HepG2 (cell line): ENCODE measurements around the gene SYCE1L. TPM values are rescaled to one million over a fixed set of nuclear protein-coding genes. Genes with fewer than 3 reads are reported as not detected.

ENCODE experiments used
- ATF7-NPFF ChIP-seq: sonication (generic); formaldehyde crosslinking; IDR thresholded peaks from 2 replicates; pipeline ENCODE4 v1.8.1; 2023; ENCODE audit warnings: mild to moderate bottlenecking, low read depth, missing genetic modification reagents, moderate library complexity
- ELK4 ChIP-seq: sonication (generic); formaldehyde crosslinking; IDR thresholded peaks from 2 replicates; pipeline ENCODE4 v1.9.0; 2021; ENCODE audit warnings: missing genetic modification reagents, borderline replicate concordance
- ESRRA ChIP-seq: sonication (generic); formaldehyde crosslinking; IDR thresholded peaks from 2 replicates; pipeline ENCODE4 v1.5.1; 2020; ENCODE audit warnings: mild to moderate bottlenecking, low read depth, missing genetic modification reagents
- FOXK1 ChIP-seq: sonication (generic); formaldehyde crosslinking; IDR thresholded peaks from 2 replicates; pipeline ENCODE4 v1.4.0; 2020; ENCODE audit warnings: low read depth, missing genetic modification reagents, borderline replicate concordance
- HOXA5 ChIP-seq: sonication (generic); formaldehyde crosslinking; IDR thresholded peaks from 2 replicates; pipeline ENCODE4 v1.4.0; 2020; ENCODE audit warnings: missing genetic modification reagents
- KDM2A ChIP-seq: sonication (generic); formaldehyde crosslinking; IDR thresholded peaks from 2 replicates; pipeline ENCODE4 v1.4.0; 2020; ENCODE audit warnings: low read depth, missing genetic modification reagents, borderline replicate concordance
- KIAA2018 ChIP-seq: sonication (generic); formaldehyde crosslinking; IDR thresholded peaks from 2 replicates; pipeline ENCODE4 v1.5.0; 2020; ENCODE audit warnings: mild to moderate bottlenecking, missing genetic modification reagents, borderline replicate concordance
- KMT2A ChIP-seq: sonication (generic); formaldehyde crosslinking; IDR thresholded peaks from 2 replicates; pipeline ENCODE4 v1.4.0; 2020; ENCODE audit warnings: missing genetic modification reagents
- MYNN ChIP-seq: sonication (generic); formaldehyde crosslinking; IDR thresholded peaks from 2 replicates; pipeline ENCODE4 v1.4.0; 2020; ENCODE audit warnings: mild to moderate bottlenecking, low read depth, missing genetic modification reagents
- NR2C2 ChIP-seq: sonication (generic); formaldehyde crosslinking; IDR thresholded peaks from 2 replicates; pipeline ENCODE4 v1.4.0; 2020; ENCODE audit warnings: missing genetic modification reagents, mild to moderate bottlenecking, moderate library complexity, borderline replicate concordance
- NRL ChIP-seq: sonication (generic); formaldehyde crosslinking; IDR thresholded peaks from 2 replicates; pipeline ENCODE4 v1.5.0; 2020; ENCODE audit warnings: missing genetic modification reagents, mild to moderate bottlenecking, moderate library complexity, borderline replicate concordance
- SNAI1 ChIP-seq: sonication (generic); formaldehyde crosslinking; IDR thresholded peaks from 2 replicates; pipeline ENCODE4 v1.5.0; 2020; ENCODE audit warnings: mild to moderate bottlenecking, missing genetic modification reagents, borderline replicate concordance
- ZNF710 ChIP-seq: sonication (generic); formaldehyde crosslinking; IDR thresholded peaks from 2 replicates; pipeline ENCODE4 v1.5.0; 2020; ENCODE audit warnings: mild to moderate bottlenecking, missing genetic modification reagents, borderline replicate concordance
- ZNF775 ChIP-seq: sonication (generic); formaldehyde crosslinking; IDR thresholded peaks from 2 replicates; pipeline ENCODE4 v1.4.0; 2020; ENCODE audit warnings: missing genetic modification reagents, mild to moderate bottlenecking, moderate library complexity, borderline replicate concordance
- polyA plus RNA-seq, 8 experiments: library from polyadenylated mRNA; depleted of rRNA in 3 of 8; stranded (reverse) in 7 of 8; unstranded in 1 of 8; fragments of >200 nt; fragmentation: Illumina TruSeq in 4 of 8; extraction: Trizol in 4 of 8; gene quantifications; 2 replicates each; pipeline versions ENCODE4 v1.2.1 to v1.2.3, GENCODE V29; 2011 to 2016; ENCODE audit warnings: low read depth in 4 of 8, missing spikeins in 1 of 8, mixed read lengths in 1 of 8; ENCODE audit not compliant: insufficient read depth in 1 of 8
- total RNA-seq, 5 experiments: library from RNA; depleted of rRNA; stranded (reverse); fragments of >200 nt; fragmentation: Illumina TruSeq; extraction: Trizol; gene quantifications; 2 replicates each; pipeline ENCODE4 v1.2.3, GENCODE V29; 2016; ENCODE audit warnings: low read depth in 1 of 5
- TF ChIP-seq, protein P1 (sequence below): IDR thresholded peaks from 2 replicates; pipeline ENCODE4 v1.6.1; 2016; ENCODE audit warnings: missing genetic modification reagents, missing compliant biosample characterization

Gene SYCE1L
- total and polyA plus RNA-seq, 2 of the 13 experiments (the other 11 are each of a cell fraction or from before 2014, with no cell fraction given): 0.22 TPM; not detected in 1

GRCh38 chr16:77190478-77191258, 8.5 kb upstream of the SYCE1L start, which contains the start of gene MON1B (continued):
- TF ChIP-seq NR2C2 (CRISPR knock-in tag) (peak; percentile 75), KDM2A (CRISPR knock-in tag) (peak; percentile 89; the same call in 1 of the 2 replicates), KIAA2018 (no peak), FOXK1 (CRISPR knock-in tag) (peak; percentile 81; the same call in 1 of the 2 replicates), MYNN (CRISPR knock-in tag) (peak; percentile 77; the same call in 1 of the 2 replicates), HOXA5 (CRISPR knock-in tag) (peak; percentile 88), ZNF710 (CRISPR knock-in tag) (no peak), NRL (peak; percentile 39; the same call in 1 of the 2 replicates), SNAI1 (CRISPR knock-in tag) (no peak), ELK4 (CRISPR knock-in tag) (peak; percentile 78; the same call in 1 of the 2 replicates), KMT2A (CRISPR knock-in tag) (no peak; the same call in 1 of the 2 replicates), ZNF775 (no peak), ATF7-NPFF (CRISPR knock-in tag) (0 out of 2 replicates have a peak, but pooled peaks have one; percentile 27), ESRRA (CRISPR knock-in tag) (no peak; the same call in 1 of the 2 replicates)
- TF ChIP-seq, protein P1, sequence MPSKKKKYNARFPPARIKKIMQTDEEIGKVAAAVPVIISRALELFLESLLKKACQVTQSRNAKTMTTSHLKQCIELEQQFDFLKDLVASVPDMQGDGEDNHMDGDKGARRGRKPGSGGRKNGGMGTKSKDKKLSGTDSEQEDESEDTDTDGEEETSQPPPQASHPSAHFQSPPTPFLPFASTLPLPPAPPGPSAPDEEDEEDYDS: peak; percentile 88
